GM19324 (cell line): ENCODE results near the gene TLNRD1.

Experiments used
- ATAC-seq: cut with Tn5 transposase; IDR thresholded peaks from one replicate; pipeline ENCODE4 v1.9.1; 2021; ENCODE audit warnings: mild to moderate bottlenecking, moderate library complexity; ENCODE audit not compliant: unreplicated experiment, low FRiP score

TLNRD1 gene

GRCh38 chr15:80976851-80977250 is 23.9 kb upstream of the TLNRD1 start:
- no peak for ATAC-seq

GRCh38 chr15:80977627-80978036 is 23.1 kb upstream of the TLNRD1 start:
- ATAC-seq = no peak

- no peak for ATAC-seq
These were observed 21.9 kb upstream of the TLNRD1 start for GRCh38 chr15:80978685-80979329.

DNA sequence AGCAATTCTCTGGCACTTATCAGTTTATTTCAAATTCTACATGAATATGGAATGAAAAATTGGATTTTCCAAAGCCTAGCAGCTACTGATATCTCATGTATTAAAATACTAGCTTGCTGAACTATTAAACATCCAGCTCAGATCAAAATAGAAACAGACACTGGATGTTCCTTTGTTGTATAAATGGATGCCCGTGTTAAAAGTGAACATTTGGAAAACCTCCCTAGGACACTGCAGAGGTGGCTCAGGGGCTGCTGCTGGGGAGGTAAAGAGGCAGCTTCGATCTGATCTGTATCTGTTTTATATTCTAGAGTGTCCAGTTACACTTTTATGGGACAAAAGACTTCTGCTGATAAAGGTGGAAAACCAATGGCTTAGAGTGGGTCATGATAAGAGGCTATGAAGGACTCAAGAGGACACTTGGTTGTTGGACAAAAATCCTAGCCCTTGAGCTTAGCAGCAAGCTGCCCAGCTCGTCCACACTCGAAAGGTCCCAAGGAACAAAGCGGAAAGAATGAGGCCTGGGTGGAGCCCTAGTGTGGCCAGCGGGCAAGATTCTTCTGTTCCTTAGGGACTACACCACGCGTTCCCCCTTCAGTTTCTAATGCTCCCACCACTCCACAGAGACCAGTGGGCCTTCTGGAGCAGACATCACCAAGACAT is 21.1 kb upstream of the TLNRD1 start:
- no peak for ATAC-seq

DNA sequence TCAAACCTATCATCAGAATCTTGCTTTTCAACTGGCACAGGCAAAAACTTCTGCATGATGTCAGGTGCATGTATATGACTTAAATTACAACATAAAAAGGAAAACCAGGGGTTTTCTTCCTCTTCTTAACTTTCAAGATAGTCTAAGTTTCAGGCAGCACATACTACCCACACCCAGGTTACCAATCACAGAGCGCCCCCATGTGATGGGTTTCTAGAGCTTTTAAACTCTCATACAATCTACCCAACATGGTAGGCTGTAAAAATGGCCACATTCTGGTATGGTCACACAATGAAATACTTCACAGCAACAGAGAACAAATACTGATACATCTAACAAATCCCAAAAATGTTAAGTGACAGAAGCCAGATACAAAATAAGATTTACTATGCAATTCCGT is 18.5 kb upstream of the TLNRD1 start:
- ATAC-seq = no peak

GRCh38 chr15:80982839-80983238 is 17.9 kb upstream of the TLNRD1 start:
- ATAC-seq = no peak

DNA sequence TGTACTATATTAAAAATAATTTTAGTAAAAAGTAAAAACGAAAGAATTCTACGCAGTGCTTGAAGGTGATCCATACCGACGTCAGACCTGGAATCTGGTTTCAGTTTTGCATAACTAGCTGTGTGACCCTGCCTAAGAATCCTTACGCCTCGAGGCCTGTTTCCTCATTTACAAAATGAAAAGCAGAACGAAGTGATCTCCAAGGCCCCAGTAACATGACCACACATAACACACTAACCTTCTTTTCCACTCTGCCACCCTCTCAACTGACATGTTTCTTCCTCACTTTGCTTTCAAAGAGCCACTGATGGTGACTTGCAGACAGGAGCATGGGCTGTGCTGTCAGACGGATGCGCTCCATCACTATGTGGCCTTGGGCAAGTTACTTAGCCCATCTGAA is 15.9 kb upstream of the TLNRD1 start:
- no peak for ATAC-seq

GRCh38 chr15:80985981-80986380 is 14.7 kb upstream of the TLNRD1 start:
- no peak for ATAC-seq

DNA sequence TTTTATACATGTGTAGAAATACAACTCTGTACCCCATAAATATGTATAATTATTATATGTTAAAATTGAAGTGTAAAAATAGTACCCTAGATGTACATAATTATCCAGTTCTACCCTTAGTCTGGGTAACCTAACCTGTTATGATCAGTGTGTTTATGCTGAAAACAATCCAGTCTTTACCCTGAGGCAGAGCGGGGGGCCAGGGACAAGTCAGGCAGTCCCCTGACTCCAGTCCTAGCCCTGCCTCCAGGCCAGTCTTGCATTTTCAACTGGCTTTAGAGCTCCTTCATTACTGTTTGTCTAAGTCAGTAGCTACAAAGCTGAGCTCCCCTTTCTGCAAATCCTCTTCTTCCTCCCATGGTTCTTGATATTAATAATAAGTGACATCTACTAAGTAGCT is 14.2 kb upstream of the TLNRD1 start:
- ATAC-seq = no peak

GRCh38 chr15:80988148-80988796 is 12.5 kb upstream of the TLNRD1 start:
- no peak for ATAC-seq

DNA sequence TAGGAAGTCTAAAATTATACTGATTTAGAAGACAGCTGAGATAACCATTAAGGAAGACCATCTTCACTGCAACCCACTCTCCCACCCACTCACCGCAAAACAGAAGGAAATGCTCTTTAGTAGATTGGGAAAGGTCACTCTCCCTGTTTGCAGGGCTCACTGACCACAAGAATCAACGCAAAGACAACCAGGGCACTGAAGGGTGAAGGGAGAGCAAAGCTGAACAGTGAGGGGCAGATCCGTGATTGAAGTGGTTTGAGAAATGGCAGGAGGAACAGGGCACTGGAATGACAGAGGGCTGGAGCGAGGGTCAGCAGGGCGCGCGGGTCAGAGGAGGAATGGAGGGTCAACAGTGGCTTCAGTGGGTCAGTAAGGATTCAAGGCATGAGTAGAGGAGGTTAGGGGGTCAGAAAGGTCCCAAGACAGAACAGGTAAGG is 11.6 kb upstream of the TLNRD1 start:
- no peak for ATAC-seq

GRCh38 chr15:80989518-80990478 is 10.9 kb upstream of the TLNRD1 start, which contains the start of gene MESD:
Gene MESD (minus strand): TSS chr15:80989819. CDS start chr15:80989791, 28 bp downstream.
- ATAC-seq = peak; percentile 99

DNA sequence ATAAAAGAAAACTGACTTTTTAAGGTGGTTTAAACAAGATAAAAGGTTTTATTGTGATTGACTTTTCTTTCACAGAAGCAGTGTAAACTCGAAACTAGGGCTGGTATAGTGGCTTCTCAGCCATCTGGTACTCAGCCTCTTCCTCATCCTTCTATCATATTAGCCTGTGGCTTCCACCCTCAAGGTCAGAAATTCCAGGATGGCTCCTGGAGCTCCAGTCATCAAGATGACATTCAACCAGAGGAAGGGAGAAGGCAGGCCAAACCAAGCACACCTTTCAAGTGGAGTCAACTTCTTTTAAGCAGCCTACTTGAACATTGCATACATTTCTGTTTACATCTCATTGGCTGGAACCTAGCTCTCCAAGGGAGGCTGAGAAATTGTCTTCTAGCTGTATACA is 9.8 kb upstream of the TLNRD1 start:
- no peak for ATAC-seq

GRCh38 chr15:80991421-80991820 is 9.3 kb upstream of the TLNRD1 start:
- ATAC-seq = no peak

DNA sequence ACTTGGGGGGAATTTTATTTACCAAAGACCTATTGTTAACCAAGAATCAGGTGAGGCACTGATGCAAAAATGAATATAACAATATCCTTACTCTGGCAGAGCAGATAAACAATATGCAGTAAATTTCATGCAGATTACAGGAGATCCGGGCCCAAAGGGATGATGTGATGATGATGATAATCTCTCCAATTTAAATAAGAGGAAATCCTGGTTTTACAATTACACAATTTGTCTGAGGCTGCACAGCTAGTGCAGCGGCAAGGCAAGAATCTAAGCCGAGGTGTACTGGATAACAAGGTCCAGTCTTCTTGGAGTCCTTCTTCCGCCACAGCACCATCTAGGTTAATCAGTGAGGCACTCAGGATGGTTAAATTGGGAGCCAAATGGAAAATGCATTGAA is 8.7 kb upstream of the TLNRD1 start:
- ATAC-seq = no peak

GRCh38 chr15:80992441-80992840 is 8.3 kb upstream of the TLNRD1 start:
- no peak for ATAC-seq

- no peak for ATAC-seq
These were observed 4.5 kb upstream of the TLNRD1 start for GRCh38 chr15:80996247-80996646.

- ATAC-seq = no peak
These were observed 3.0 kb upstream of the TLNRD1 start for GRCh38 chr15:80997692-80998091.

- no peak for ATAC-seq
These were observed 2.5 kb upstream of the TLNRD1 start for GRCh38 chr15:80998251-80998650.

GRCh38 chr15:80999623-81000036 is 1.1 kb upstream of the TLNRD1 start:
- peak; percentile 23 for ATAC-seq
